Measurements from ENCODE around the gene CRAT. TPM values are rescaled to one million over a fixed set of nuclear protein-coding genes. Genes with fewer than 3 reads are reported as not detected.

The CRAT gene
- total RNA-seq, 4 donors from 2014 or later: 73.9 to 117 (median 92.2) TPM

GRCh38 chr9:129108083-129108804, 2.3 kb downstream of the CRAT start:
- 86% methylated on average over 13 of the region's 13 CpGs for WGBS
- Histone ChIP-seq H3K36me3 (peaks cover 15 to 46% (median 29%) of the 10 kb centered on the region in 4 donors), H3K4me3 (no peak overlapping the region), H3K4me1 (peaks cover 26 to 41% (median 37%) of the 10 kb centered on the region in 4 donors), H3K27ac (replicated peaks in 1 of 4) (peak overlapping the region in 3 of 4 donors; percentile 33 to 95 (median 88)), H3K9me3 (no peaks in the 10 kb centered on the region), H3K27me3 (no peaks in the 10 kb centered on the region)
- intact Hi-C loops (cut with DNase I): no loop called here
- DNase-seq (ENCODE audit: extremely low spot score): no peak
- TF ChIP-seq POLR2A (IDR thresholded peaks at IDR 0.05; ENCODE audit: low read depth) (no peak), CTCF (IDR thresholded peaks at IDR 0.05) (no peak), POLR2AphosphoS5 (IDR thresholded peaks at IDR 0.05) (no peak), EP300 (IDR thresholded peaks at IDR 0.05) (no peak)

- no peak overlapping the region for H3K4me3 ChIP-seq
- intact Hi-C loops (cut with DNase I): no loop called here
- H3K4me1 ChIP-seq: peaks cover 28 to 37% (median 32%) of the 10 kb centered on the region in 4 donors
- no peak overlapping the region for H3K27ac ChIP-seq (replicated peaks in 1 of 4)
- no peak for DNase-seq (ENCODE audit: extremely low spot score)
- 98% methylated on average over 10 of the region's 13 CpGs for WGBS
- H3K36me3 ChIP-seq: peaks cover 15 to 52% (median 29%) of the 10 kb centered on the region in 4 donors
- H3K27me3 ChIP-seq: no peaks in the 10 kb centered on the region
- TF ChIP-seq EP300 (IDR thresholded peaks at IDR 0.05): no peak
- TF ChIP-seq POLR2AphosphoS5 (IDR thresholded peaks at IDR 0.05): no peak
- no peak for TF ChIP-seq CTCF (IDR thresholded peaks at IDR 0.05)
- no peak for TF ChIP-seq POLR2A (IDR thresholded peaks at IDR 0.05; ENCODE audit: low read depth)
- H3K9me3 ChIP-seq: no peaks in the 10 kb centered on the region
Observed at GRCh38 chr9:129107651-129108050, 2.9 kb downstream of the CRAT start.

GRCh38 chr9:129105857-129106694, 4.5 kb downstream of the CRAT start:
- DNase-seq (ENCODE audit: extremely low spot score): no peak
- 92% methylated on average over 14 of the region's 17 CpGs for WGBS
- no peaks in the 10 kb centered on the region for H3K27me3 ChIP-seq
- H3K36me3 ChIP-seq: peaks cover 15 to 68% (median 41%) of the 10 kb centered on the region in 4 donors
- peaks cover 20 to 28% (median 23%) of the 10 kb centered on the region in 4 donors for H3K4me1 ChIP-seq
- intact Hi-C loops (cut with DNase I): no loop called here
- no peak overlapping the region for H3K27ac ChIP-seq (replicated peaks in 1 of 4)
- H3K9me3 ChIP-seq: no peaks in the 10 kb centered on the region
- TF ChIP-seq CTCF (IDR thresholded peaks at IDR 0.05): no peak
- TF ChIP-seq POLR2AphosphoS5 (IDR thresholded peaks at IDR 0.05): no peak
- no peak for TF ChIP-seq EP300 (IDR thresholded peaks at IDR 0.05)
- no peak for TF ChIP-seq POLR2A (IDR thresholded peaks at IDR 0.05; ENCODE audit: low read depth)
- no peak overlapping the region for H3K4me3 ChIP-seq

GRCh38 chr9:129104051-129104450, 6.5 kb downstream of the CRAT start:
- intact Hi-C loops (cut with DNase I): no loop called here
- Histone ChIP-seq H3K9me3 (no peaks in the 10 kb centered on the region), H3K4me1 (peaks cover 11 to 17% (median 12%) of the 10 kb centered on the region in 4 donors), H3K27me3 (no peaks in the 10 kb centered on the region), H3K27ac (replicated peaks in 1 of 4) (no peak overlapping the region), H3K4me3 (no peak overlapping the region), H3K36me3 (peaks cover 15 to 84% (median 54%) of the 10 kb centered on the region in 4 donors)
- DNase-seq (ENCODE audit: extremely low spot score): no peak
- TF ChIP-seq POLR2A (IDR thresholded peaks at IDR 0.05; ENCODE audit: low read depth) (no peak), EP300 (IDR thresholded peaks at IDR 0.05) (no peak), POLR2AphosphoS5 (IDR thresholded peaks at IDR 0.05) (no peak), CTCF (IDR thresholded peaks at IDR 0.05) (no peak)
- WGBS: 87% methylated on average over 10 of the region's 11 CpGs

Data from esophagus muscularis mucosa (tissue), 4 donors.